T47D (cell line): ENCODE data around the gene STPG1.
A peak's percentile ranks its signal among the peaks of the same experiment; 100 is the strongest.

Experiments used
- DNase-seq, 2 experiments: peaks; one replicate each; pipeline versions ENCODE4 v3.0.0 to v3.0.0-alpha.2; 2011 to 2012; ENCODE audit warnings: low read depth in 1 of 2, low spot score in 1 of 2
- JUND ChIP-seq: IDR thresholded peaks from 2 replicates; pipeline ENCODE4 v1.6.1; 2012; ENCODE audit warnings: low read depth
- in situ Hi-C: cut with HindIII; loops from 2 replicates; pipeline ENCODE4 v1.10.0; 2016; ENCODE audit warnings: low sequenced_read_pairs, low pct_unique_long_range_greater_than_20kb

Gene STPG1

GRCh38 chr1:24319312-24319863, 94.2 kb downstream of the STPG1 start, which contains the start of gene GRHL3:
TSS of gene GRHL3 (plus strand) at chr1:24319357. CDS start at chr1:24319552, 195 bp downstream.
- in situ Hi-C loops = no loop called here
- peak; percentile 84 to 92 for DNase-seq
- no peak for TF ChIP-seq JUND

DNA sequence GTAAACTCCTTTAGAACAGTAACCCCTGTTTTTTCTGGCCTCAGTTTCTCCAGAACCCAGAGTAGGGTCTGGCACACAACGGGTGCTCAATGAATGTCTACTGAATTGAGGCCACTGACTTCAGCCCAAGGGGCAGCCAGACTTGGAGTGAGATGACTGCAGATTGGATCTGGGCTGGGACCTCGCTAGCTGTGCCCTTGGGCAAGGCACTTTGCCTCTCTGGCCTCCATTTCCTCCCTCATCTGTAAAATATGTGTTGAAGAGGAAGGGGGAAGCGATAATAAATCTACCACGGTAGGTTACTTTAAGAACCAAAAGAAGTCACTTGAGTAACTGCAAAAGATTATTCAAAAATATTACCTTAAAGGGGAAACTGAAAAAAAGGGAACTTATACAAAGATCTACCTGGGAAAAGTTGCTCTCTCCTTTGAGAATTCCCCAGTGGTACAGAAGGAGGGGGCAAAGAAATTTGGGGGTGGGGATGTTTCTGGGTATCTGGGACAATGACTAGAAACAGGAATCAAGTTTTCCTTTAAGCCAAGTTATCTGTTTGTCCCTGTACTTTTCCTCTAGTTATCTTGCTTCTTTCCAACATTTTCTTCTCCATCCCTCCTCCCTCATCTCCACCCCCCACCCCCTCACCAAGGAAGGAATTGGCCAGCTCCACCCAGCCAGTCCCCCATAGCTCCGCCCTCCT, 94.8 kb downstream of the STPG1 start:
- in situ Hi-C loops = no loop called here
- no peak for TF ChIP-seq JUND
- DNase-seq = no peak

DNA sequence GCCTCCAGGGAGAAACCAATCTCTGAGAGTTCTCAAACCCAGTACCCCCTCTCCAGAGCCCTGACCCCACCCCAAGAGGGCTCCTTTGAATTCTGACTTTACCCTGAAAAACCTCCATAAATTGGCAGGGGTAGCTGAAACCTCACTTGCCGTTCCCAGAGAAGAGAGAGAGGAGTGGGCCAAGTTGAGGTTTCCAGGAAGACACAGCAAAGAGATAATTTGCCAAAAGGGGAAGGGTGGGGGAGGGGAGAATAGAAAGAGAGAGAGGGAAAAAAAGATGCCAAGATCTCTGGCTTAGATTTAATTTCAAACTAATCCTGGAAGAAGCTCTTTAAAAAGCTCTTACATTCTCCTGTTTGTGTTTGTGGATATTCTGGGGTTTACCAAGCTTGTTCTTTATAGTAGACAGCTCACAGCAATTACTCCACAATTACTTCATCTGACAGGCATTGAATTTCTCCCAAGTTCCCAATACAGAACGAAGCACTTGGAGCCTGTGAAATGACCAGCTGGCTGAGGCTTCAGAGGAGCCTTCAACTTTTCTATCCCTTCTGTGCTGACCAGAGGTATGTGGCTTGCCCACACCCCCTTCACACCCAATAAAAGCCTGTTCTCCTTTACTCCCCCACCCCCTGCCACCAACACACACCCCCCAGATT, 95.5 kb downstream of the STPG1 start:
- in situ Hi-C loops = no loop called here
- DNase-seq = no peak
- no peak for TF ChIP-seq JUND

DNA sequence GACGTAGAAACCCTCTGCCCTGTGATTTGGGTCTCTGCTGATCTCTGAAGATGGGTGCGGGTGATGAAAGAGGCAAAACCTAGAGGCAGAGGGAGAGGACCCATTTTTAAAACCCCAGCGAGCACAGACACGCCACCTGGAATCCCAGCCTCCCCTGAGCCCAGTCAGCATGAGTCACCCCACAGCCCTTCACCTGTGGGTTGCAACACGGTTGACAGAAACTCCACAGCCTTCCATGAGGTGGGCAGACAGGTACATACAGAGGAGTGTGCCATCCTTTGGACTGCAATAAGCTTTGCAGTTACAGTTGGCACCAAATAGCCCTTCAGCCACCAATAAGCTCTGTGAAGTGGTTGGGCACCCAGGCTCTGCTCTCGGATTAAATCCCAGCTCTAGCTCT, 96.5 kb downstream of the STPG1 start:
- in situ Hi-C loops = no loop called here
- TF ChIP-seq JUND = no peak
- DNase-seq = no peak

DNA sequence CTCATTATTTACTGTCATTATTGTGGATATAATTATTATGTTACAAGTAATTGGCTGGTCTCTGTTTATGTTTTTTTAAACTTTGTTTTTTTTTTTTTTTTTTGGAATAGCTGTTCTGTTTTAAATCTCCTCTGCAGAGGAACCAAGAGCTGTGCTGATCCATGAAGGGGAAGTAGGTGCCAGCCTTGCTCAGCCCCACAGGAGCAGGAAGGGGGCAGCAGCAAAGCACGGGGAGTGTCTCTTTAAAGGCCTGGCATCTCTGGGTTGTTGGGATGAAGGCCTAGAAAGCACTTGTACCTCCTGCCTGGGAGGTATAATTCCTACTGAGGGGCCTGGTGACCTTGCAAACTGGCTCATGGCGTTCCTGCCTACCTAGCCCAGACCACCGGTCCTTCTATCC, 96.9 kb downstream of the STPG1 start:
- no peak for TF ChIP-seq JUND
- in situ Hi-C loops = no loop called here
- DNase-seq = no peak

GRCh38 chr1:24315391-24315790, 98.2 kb downstream of the STPG1 start:
- no peak for TF ChIP-seq JUND
- in situ Hi-C loops = no loop called here
- DNase-seq = no peak

DNA sequence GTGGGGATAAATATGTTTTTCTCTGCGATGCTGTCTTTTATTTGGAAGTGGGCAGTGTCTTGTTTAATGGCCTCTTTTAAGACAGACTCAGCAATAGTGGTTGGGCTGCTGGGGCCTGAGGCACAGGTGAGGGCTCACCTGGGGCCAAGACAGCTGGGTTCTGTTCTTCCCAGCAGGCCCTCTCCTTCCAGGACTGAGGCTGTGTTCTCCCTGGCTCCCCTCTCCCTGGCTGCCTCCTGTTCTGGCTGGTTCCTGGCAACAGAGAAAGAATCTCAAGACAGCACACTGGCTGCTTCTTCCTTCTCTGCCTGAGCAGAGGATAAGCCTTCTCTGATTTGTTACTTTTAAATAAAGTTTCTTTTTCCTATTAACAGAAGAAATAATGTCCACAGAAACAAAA, 101.8 kb downstream of the STPG1 start:
- no peak for TF ChIP-seq JUND
- no peak for DNase-seq
- in situ Hi-C loops = no loop called here

DNA sequence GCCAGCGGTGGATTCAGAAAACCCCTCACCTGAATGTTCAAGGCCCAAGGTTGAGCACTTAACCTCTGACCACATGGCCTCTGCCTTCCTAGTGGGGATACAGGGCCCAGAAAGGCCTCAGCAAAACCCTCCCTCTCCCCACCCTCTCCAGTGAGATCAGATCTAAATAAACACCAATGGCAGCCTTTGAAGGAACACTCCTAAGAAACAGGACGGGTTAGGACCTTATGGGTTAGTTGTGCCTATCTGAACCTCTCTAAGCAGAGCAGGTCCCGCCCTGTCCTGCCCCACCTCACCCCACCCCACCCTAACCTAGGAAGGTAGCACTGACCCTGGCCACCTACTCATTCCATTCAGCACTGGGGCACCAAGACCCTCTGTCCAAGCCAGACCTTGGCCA, 102.3 kb downstream of the STPG1 start:
- no peak for DNase-seq
- in situ Hi-C loops = no loop called here
- no peak for TF ChIP-seq JUND

- in situ Hi-C loops = no loop called here
- TF ChIP-seq JUND = no peak
- no peak for DNase-seq
These were observed 103.7 kb downstream of the STPG1 start for GRCh38 chr1:24309762-24310485.

- TF ChIP-seq JUND = no peak
- peak in 1 of 2 experiments; percentile 51 for DNase-seq
- in situ Hi-C loops = no loop called here
These were observed 105.1 kb downstream of the STPG1 start for GRCh38 chr1:24308365-24309015.
